ENCODE results near the gene SLC16A3.

SLC16A3 gene

GRCh38 chr17:82242698-82242976 is 13.8 kb downstream of the SLC16A3 start:
- H3K4me3 ChIP-seq (replicated peaks; ENCODE audit: low read depth, low read length) = no peak overlapping the region
- no peak for DNase-seq (ENCODE audit: low read depth)
- no peak for TF ChIP-seq CTCF (IDR thresholded peaks at IDR 0.05; ENCODE audit: low read length, missing control alignments)

- no peak overlapping the region for H3K4me3 ChIP-seq (replicated peaks; ENCODE audit: low read depth, low read length)
- peak; percentile 89 for DNase-seq (ENCODE audit: low read depth)
- TF ChIP-seq CTCF (IDR thresholded peaks at IDR 0.05; ENCODE audit: low read length, missing control alignments) = no peak
Observed at GRCh38 chr17:82242977-82243647, 14.3 kb downstream of the SLC16A3 start.

GRCh38 chr17:82243648-82244412 is 15.0 kb downstream of the SLC16A3 start:
- no peak overlapping the region for H3K4me3 ChIP-seq (replicated peaks; ENCODE audit: low read depth, low read length)
- no peak for DNase-seq (ENCODE audit: low read depth)
- no peak for TF ChIP-seq CTCF (IDR thresholded peaks at IDR 0.05; ENCODE audit: low read length, missing control alignments)

GRCh38 chr17:82244413-82245133 is 15.7 kb downstream of the SLC16A3 start:
- no peak overlapping the region for H3K4me3 ChIP-seq (replicated peaks; ENCODE audit: low read depth, low read length)
- peak; percentile 55 for TF ChIP-seq CTCF (IDR thresholded peaks at IDR 0.05; ENCODE audit: low read length, missing control alignments)
- DNase-seq (ENCODE audit: low read depth) = peak; percentile 62

- TF ChIP-seq CTCF (IDR thresholded peaks at IDR 0.05; ENCODE audit: low read length, missing control alignments) = no peak
- no peak for DNase-seq (ENCODE audit: low read depth)
- no peak overlapping the region for H3K4me3 ChIP-seq (replicated peaks; ENCODE audit: low read depth, low read length)
Observed at GRCh38 chr17:82245134-82246039, 16.5 kb downstream of the SLC16A3 start.

GRCh38 chr17:82246040-82246364 is 17.2 kb downstream of the SLC16A3 start:
- H3K4me3 ChIP-seq (replicated peaks; ENCODE audit: low read depth, low read length) = no peak overlapping the region
- DNase-seq (ENCODE audit: low read depth) = no peak
- no peak for TF ChIP-seq CTCF (IDR thresholded peaks at IDR 0.05; ENCODE audit: low read length, missing control alignments)

All from fibroblast of pulmonary artery (primary cell).